Chondrocyte (in vitro differentiated cells): ENCODE data around the gene METTL8. TPM values are rescaled to one million over a fixed set of nuclear protein-coding genes. Genes with fewer than 3 reads are reported as not detected.

Experiments
- DNase-seq: peaks from one replicate; pipeline ENCODE4 v3.0.0; 2021; ENCODE audit warnings: mixed read lengths, low spot score
- H3K27ac Mint-ChIP-seq: one replicate; pipeline ENCODE4 v1.8.0; 2021; ENCODE audit warnings: mild to moderate bottlenecking, moderate library complexity, mixed read lengths; ENCODE audit not compliant: unreplicated experiment
- H3K27me3 Mint-ChIP-seq: 2 replicates; pipeline ENCODE4 v1.8.0; 2021; ENCODE audit warnings: low read depth, mixed read lengths
- H3K36me3 Mint-ChIP-seq: 2 replicates; pipeline ENCODE4 v1.8.0; 2021; ENCODE audit warnings: low read depth, mixed read lengths
- H3K4me1 Mint-ChIP-seq: 2 replicates; pipeline ENCODE4 v1.8.0; 2021; ENCODE audit warnings: low read depth, mild to moderate bottlenecking, mixed read lengths
- H3K4me3 Mint-ChIP-seq: one replicate; pipeline ENCODE4 v1.8.0; 2021; ENCODE audit warnings: mild to moderate bottlenecking, moderate library complexity, mixed read lengths; ENCODE audit not compliant: unreplicated experiment
- H3K9me3 Mint-ChIP-seq: 2 replicates; pipeline ENCODE4 v1.8.0; 2021; ENCODE audit warnings: low read depth, mixed read lengths
- CTCF ChIP-seq: fragments of 200-600 bp; sonication (generic); IDR thresholded peaks from 2 replicates; pipeline ENCODE4 v1.5.0; 2021; ENCODE audit warnings: antibody characterized with exemption, mild to moderate bottlenecking, moderate library complexity
- total RNA-seq: library from RNA; stranded (reverse); gene quantifications from 3 replicates; pipeline ENCODE4 v1.2.1, GENCODE V29; 2021

The METTL8 gene
- total RNA-seq, 1 donor from 2014 or later: 24.0 TPM

- H3K27me3 Mint-ChIP-seq: no peaks in the 10 kb centered on the region
- no peak for TF ChIP-seq CTCF
These were observed 27.7 kb downstream of the METTL8 start for GRCh38 chr2:171406044-171406443.

GRCh38 chr2:171405546-171405945 is 28.2 kb downstream of the METTL8 start:
- Mint-ChIP-seq H3K9me3 (peaks cover 6% of the 10 kb centered on the region), H3K36me3 (peaks cover 3% of the 10 kb centered on the region), H3K27me3 (no peaks in the 10 kb centered on the region), H3K4me1 (peaks cover 35% of the 10 kb centered on the region), H3K27ac (no peak overlapping the region), H3K4me3 (no peak overlapping the region)
- no peak for TF ChIP-seq CTCF
- DNase-seq: no peak

More at GRCh38 chr2:171406044-171406443, 27.7 kb downstream of the METTL8 start:
- Mint-ChIP-seq H3K27ac (no peak overlapping the region), H3K36me3 (peaks cover 3% of the 10 kb centered on the region), H3K4me3 (no peak overlapping the region), H3K9me3 (peaks cover 6% of the 10 kb centered on the region), H3K4me1 (peaks cover 40% of the 10 kb centered on the region)
- DNase-seq: no peak

- no peak for TF ChIP-seq CTCF
- peaks cover 27% of the 10 kb centered on the region for H3K4me1 Mint-ChIP-seq
- H3K27ac Mint-ChIP-seq: peak overlapping the region; percentile 2
- H3K4me3 Mint-ChIP-seq: no peak overlapping the region
- DNase-seq: no peak
- peaks cover 3% of the 10 kb centered on the region for H3K36me3 Mint-ChIP-seq
- no peaks in the 10 kb centered on the region for H3K27me3 Mint-ChIP-seq
- peaks cover 6% of the 10 kb centered on the region for H3K9me3 Mint-ChIP-seq
These were observed 29.1 kb downstream of the METTL8 start for GRCh38 chr2:171404719-171405118.

GRCh38 chr2:171404261-171404660 is 29.5 kb downstream of the METTL8 start:
- Mint-ChIP-seq H3K27ac (peak overlapping the region; percentile 94), H3K4me1 (peaks cover 23% of the 10 kb centered on the region), H3K9me3 (peaks cover 6% of the 10 kb centered on the region), H3K36me3 (peaks cover 3% of the 10 kb centered on the region), H3K27me3 (no peaks in the 10 kb centered on the region), H3K4me3 (no peak overlapping the region)
- DNase-seq: no peak
- no peak for TF ChIP-seq CTCF

- H3K27ac Mint-ChIP-seq: peak overlapping the region; percentile 73
- no peak for TF ChIP-seq CTCF
These were observed 30.7 kb downstream of the METTL8 start for GRCh38 chr2:171402906-171403580.

More at GRCh38 chr2:171402906-171403580, 30.7 kb downstream of the METTL8 start:
- H3K4me3 Mint-ChIP-seq: no peak overlapping the region
- peaks cover 22% of the 10 kb centered on the region for H3K4me1 Mint-ChIP-seq
- no peaks in the 10 kb centered on the region for H3K27me3 Mint-ChIP-seq
- peaks cover 9% of the 10 kb centered on the region for H3K9me3 Mint-ChIP-seq
- DNase-seq: no peak
- peaks cover 3% of the 10 kb centered on the region for H3K36me3 Mint-ChIP-seq
